ENCODE data around the gene LSM2.

- TF ChIP-seq CTCF (IDR thresholded peaks at IDR 0.05), result no peak
- no peak for TF ChIP-seq EZH2 (IDR thresholded peaks at IDR 0.05; ENCODE audit: borderline replicate concordance, insufficient read depth, low read depth, low read length, poor library complexity, severe bottlenecking)
Measured at GRCh38 chr6:31762878-31763618, 43.7 kb downstream of the LSM2 start.
